SK-N-SH treated with all-trans-retinoic acid at 6 μM for 48 hours (cell line): Measurements from ENCODE around the gene PMVK.

ENCODE experiments used
- ESRRG ChIP-seq: fragments of 250-450 bp; sonication (Bioruptor Pico); IDR thresholded peaks from 2 replicates; pipeline ENCODE4 v1.6.1; 2021; ENCODE audit warnings: mild to moderate bottlenecking
- TCF4 ChIP-seq: fragments of 250-450 bp; sonication (Bioruptor Pico); IDR thresholded peaks from 2 replicates; pipeline ENCODE4 v1.8.0; 2021; ENCODE audit warnings: mild to moderate bottlenecking, moderate library complexity, borderline replicate concordance
- TF ChIP-seq, protein P1 (sequence below): fragments of 250-450 bp; sonication (Bioruptor Pico); IDR thresholded peaks from 2 replicates; pipeline ENCODE4 v1.5.1; 2020; ENCODE audit warnings: low read depth, mild to moderate bottlenecking, moderate library complexity

DNA sequence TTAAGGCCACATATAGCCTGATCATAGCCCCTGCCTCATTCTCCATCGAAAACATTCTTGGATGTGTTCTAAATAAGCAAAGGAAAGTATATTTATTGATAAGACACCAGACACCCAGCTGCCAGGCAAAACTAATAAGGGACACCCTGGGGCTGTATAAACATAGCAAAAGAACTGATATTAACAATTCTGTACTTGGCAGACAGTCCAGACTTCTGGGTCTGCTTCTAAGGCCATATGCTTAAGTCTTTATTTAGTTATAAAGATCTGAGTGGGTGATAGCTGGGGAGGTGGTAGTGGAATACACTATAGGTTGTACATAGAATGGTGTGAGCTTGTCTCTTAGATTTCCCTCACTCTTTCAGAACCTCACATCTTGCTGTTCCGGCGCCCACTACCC lies 41.8 kb upstream of the PMVK start:
- TF ChIP-seq, protein P1, sequence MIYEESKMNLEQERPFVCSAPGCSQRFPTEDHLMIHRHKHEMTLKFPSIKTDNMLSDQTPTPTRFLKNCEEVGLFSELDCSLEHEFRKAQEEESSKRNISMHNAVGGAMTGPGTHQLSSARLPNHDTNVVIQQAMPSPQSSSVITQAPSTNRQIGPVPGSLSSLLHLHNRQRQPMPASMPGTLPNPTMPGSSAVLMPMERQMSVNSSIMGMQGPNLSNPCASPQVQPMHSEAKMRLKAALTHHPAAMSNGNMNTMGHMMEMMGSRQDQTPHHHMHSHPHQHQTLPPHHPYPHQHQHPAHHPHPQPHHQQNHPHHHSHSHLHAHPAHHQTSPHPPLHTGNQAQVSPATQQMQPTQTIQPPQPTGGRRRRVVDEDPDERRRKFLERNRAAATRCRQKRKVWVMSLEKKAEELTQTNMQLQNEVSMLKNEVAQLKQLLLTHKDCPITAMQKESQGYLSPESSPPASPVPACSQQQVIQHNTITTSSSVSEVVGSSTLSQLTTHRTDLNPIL (CRISPR knock-in tag) = no peak
- TF ChIP-seq TCF4 (CRISPR knock-in tag) (peak; percentile 98; the same call in 1 of the 2 replicates), ESRRG (CRISPR knock-in tag) (no peak)
